ENCODE measurements around the gene CYP19A1.

Gene CYP19A1

GRCh38 chr15:51338496-51338895 is at the start of gene CYP19A1:
Gene CYP19A1, minus strand, starts transcription at chr15:51338596. Its CDS starts 95,684 bp downstream, at chr15:51242912.
- Histone ChIP-seq H3K27ac (no peak within 1 kb of the TSS), H3K27me3 (peaks cover 35% of the 10 kb centered on the region), H3K9me3 (no peaks in the 10 kb centered on the region), H3K4me1 (ENCODE audit: control insufficient read depth in 1 of 2, insufficient read depth in 1 of 2, low read depth in 1 of 2, low read length in 1 of 2) (peaks cover 13 to 31% of the 10 kb centered on the region in 2 experiments), H3K36me3 (no peaks in the 10 kb centered on the region), H3K4me3 (ENCODE audit: low read depth in 1 of 2, low read length in 1 of 2) (no peak within 1 kb of the TSS)
- TF ChIP-seq, protein P1, sequence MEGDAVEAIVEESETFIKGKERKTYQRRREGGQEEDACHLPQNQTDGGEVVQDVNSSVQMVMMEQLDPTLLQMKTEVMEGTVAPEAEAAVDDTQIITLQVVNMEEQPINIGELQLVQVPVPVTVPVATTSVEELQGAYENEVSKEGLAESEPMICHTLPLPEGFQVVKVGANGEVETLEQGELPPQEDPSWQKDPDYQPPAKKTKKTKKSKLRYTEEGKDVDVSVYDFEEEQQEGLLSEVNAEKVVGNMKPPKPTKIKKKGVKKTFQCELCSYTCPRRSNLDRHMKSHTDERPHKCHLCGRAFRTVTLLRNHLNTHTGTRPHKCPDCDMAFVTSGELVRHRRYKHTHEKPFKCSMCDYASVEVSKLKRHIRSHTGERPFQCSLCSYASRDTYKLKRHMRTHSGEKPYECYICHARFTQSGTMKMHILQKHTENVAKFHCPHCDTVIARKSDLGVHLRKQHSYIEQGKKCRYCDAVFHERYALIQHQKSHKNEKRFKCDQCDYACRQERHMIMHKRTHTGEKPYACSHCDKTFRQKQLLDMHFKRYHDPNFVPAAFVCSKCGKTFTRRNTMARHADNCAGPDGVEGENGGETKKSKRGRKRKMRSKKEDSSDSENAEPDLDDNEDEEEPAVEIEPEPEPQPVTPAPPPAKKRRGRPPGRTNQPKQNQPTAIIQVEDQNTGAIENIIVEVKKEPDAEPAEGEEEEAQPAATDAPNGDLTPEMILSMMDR (IDR thresholded peaks at IDR 0.05), result no peak

DNA sequence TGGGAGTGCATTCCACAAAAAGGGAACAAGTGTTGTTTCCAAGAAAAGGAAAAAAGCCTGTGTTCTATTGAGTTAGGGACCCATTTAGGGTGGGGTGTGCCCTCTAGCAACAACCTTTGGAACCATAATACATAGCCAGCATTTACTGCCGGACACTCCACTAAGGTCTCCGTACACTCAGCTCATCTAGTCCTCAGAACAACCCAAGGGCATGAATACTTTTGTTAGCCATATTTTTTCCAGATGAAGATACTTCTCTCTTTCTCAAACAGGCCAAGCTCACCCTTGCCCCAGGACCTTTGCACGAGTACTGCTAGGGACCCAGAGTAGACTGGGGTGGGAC is 49.3 kb upstream of the CYP19A1 start:
- no peaks in the 10 kb centered on the region for H3K4me1 ChIP-seq (ENCODE audit: control insufficient read depth in 1 of 2, insufficient read depth in 1 of 2, low read depth in 1 of 2, low read length in 1 of 2)
- peaks cover 26% of the 10 kb centered on the region for H3K36me3 ChIP-seq
- H3K9me3 ChIP-seq, result no peaks in the 10 kb centered on the region
- TF ChIP-seq, protein P1 (IDR thresholded peaks at IDR 0.05), result no peak
- H3K27ac ChIP-seq, result no peak overlapping the region
- H3K27me3 ChIP-seq, result no peaks in the 10 kb centered on the region
- no peak overlapping the region for H3K4me3 ChIP-seq (ENCODE audit: low read depth in 1 of 2, low read length in 1 of 2)

GRCh38 chr15:51386960-51387698 is 48.7 kb upstream of the CYP19A1 start:
- Histone ChIP-seq H3K27ac (no peak overlapping the region), H3K4me1 (ENCODE audit: control insufficient read depth in 1 of 2, insufficient read depth in 1 of 2, low read depth in 1 of 2, low read length in 1 of 2) (no peaks in the 10 kb centered on the region), H3K27me3 (no peaks in the 10 kb centered on the region), H3K4me3 (ENCODE audit: low read depth in 1 of 2, low read length in 1 of 2) (no peak overlapping the region), H3K9me3 (no peaks in the 10 kb centered on the region), H3K36me3 (peaks cover 26% of the 10 kb centered on the region)
- TF ChIP-seq, protein P1 (IDR thresholded peaks at IDR 0.05), result no peak

GRCh38 chr15:51386486-51386885 is 48.1 kb upstream of the CYP19A1 start:
- Histone ChIP-seq H3K9me3 (no peaks in the 10 kb centered on the region), H3K4me1 (ENCODE audit: control insufficient read depth in 1 of 2, insufficient read depth in 1 of 2, low read depth in 1 of 2, low read length in 1 of 2) (no peaks in the 10 kb centered on the region), H3K4me3 (ENCODE audit: low read depth in 1 of 2, low read length in 1 of 2) (no peak overlapping the region), H3K27me3 (no peaks in the 10 kb centered on the region), H3K36me3 (peaks cover 26% of the 10 kb centered on the region), H3K27ac (no peak overlapping the region)
- TF ChIP-seq, protein P1 (IDR thresholded peaks at IDR 0.05), result no peak

- peaks cover 26% of the 10 kb centered on the region for H3K36me3 ChIP-seq
- no peaks in the 10 kb centered on the region for H3K4me1 ChIP-seq (ENCODE audit: control insufficient read depth in 1 of 2, insufficient read depth in 1 of 2, low read depth in 1 of 2, low read length in 1 of 2)
- no peak overlapping the region for H3K4me3 ChIP-seq (ENCODE audit: low read depth in 1 of 2, low read length in 1 of 2)
- no peaks in the 10 kb centered on the region for H3K27me3 ChIP-seq
- no peaks in the 10 kb centered on the region for H3K9me3 ChIP-seq
- no peak overlapping the region for H3K27ac ChIP-seq
- TF ChIP-seq, protein P1 (IDR thresholded peaks at IDR 0.05), result no peak
Observed at GRCh38 chr15:51386029-51386428, 47.6 kb upstream of the CYP19A1 start.

Data from neutrophil (primary cell).